H54 (cell line): ENCODE data around the gene NFAM1.

Source experiments
- DNase-seq: peaks from one replicate; pipeline ENCODE4 v3.0.0; 2011; ENCODE audit warnings: low spot score, mixed read lengths; ENCODE audit not compliant: insufficient read length
- FAIRE-seq: peaks from 3 replicates; lab custom pipeline; 2011; peaks lifted over from hg19 to GRCh38; lab: Jason Lieb, UNC
- POLR2A ChIP-seq: IDR thresholded peaks from 2 replicates; pipeline ENCODE4 v1.6.1; 2011; ENCODE audit warnings: low read depth, mild to moderate bottlenecking, low read length

Gene NFAM1

DNA sequence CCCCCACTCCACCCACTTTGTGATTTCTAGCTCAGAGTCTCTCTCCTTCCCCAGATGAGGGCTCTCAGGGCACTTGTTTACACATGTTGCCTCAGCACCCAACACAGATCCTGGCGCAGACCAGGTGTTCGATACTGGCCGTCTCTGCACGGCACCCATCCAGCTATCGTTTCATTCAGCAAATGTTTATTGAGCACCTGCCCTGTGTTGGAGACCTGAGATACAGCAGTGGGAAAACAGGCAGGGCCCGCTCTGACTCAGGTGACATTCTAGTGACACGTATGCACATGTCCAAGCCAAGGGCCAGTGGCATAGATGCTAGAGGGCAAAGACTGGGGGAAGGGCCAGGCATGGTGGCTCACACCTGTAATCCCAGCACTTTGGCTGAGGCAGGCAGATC is 71.9 kb downstream of the NFAM1 start:
- no peak for FAIRE-seq
- no peak for TF ChIP-seq POLR2A
- no peak for DNase-seq

DNA sequence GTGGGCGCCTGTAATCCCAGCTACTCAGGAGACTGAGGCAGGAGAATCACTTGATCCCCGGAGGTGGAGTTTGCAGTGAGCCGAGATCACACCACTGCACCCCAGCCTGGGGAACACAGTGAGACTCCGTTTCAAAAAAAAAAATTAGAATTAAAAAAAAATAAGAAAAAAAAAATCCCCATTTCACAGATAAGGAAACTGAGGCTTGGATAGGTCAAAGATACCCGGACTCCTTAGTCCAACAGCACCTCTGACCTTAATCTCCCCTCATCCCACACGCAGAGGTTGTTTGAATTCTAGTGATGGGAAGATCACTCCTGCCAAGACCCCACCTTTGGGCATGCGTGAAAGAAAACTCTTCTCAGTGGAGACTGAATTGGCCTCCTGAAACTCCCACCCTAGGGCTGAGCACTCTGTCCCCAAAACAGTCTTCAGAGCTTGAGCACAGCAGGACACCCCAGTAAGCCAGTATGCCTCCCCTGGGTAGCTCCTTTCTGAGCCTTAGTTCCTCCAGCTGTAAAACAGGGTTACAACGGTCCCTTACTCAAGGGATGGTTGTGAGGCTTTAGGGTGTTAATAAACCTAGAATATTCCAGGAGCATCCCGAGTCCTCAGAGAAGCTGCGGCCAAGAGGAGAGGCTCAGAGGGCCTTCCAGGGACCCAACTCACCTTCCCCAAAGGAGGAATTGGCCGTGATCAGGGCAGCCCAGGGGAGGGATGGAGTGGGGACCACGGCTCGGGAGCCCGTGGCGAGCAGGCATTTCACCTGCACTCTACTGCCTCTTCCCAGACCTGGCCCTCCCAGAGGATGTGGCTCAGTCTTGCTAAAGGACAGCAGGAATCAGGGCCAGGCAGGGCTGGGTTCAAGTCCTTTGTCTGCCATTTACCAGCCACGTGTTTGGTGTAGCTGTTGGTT is 73.3 kb downstream of the NFAM1 start:
- TF ChIP-seq POLR2A = no peak
- DNase-seq = no peak
- FAIRE-seq = no peak

DNA sequence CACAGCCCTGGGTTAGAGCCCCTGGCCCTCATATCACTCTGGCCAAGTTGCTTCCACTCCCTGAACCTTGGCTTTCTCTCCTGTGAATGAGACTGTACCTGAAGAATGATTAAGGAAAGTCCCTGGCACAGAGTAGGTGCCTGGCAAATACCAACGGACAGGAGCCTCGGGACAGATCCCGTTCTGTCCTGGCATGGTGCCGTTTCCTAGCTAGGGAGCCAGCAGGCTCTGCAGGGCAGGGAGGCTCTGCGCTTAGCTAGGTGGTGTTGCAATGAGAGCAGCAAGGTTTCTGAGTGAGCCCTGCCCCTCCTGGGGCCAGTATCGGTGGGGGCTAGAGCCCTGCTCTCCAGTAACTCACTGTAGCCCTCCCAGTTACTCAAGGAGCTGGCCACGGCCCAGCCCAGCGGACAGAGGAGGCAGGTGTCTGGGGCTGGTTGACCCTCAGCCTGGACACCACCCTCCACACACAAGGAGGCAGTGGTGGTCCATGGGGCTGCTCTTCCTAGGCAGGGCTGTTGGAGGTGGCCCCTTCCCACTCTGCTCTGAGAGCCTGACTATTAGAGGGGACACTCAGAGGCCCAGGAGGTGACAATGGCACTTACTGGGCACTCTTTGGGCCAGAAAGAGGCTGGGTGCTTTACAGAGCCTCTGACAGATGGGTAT is 74.4 kb downstream of the NFAM1 start:
- no peak for TF ChIP-seq POLR2A
- DNase-seq (no peak), FAIRE-seq (no peak)

DNA sequence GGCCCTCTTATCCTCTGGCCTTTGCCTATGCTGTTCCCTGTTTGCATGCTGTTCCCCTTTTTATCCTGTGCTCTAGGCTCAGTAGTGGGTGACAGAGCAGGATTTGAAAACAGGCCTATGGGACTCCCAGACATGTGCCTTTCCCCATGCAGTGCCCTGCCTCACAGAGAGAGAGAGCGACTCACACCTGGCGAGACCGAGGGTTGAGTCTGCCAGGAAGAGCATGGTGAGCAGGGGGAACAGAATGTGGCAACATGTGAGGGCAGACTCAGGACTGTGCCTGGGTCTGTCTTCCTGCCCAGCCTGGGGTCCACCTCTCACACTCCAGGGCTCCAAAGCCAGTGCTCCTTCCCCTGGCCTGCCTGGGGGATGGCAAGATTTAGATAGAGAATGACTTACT is 75.0 kb downstream of the NFAM1 start:
- FAIRE-seq (no peak), DNase-seq (no peak)
- no peak for TF ChIP-seq POLR2A

DNA sequence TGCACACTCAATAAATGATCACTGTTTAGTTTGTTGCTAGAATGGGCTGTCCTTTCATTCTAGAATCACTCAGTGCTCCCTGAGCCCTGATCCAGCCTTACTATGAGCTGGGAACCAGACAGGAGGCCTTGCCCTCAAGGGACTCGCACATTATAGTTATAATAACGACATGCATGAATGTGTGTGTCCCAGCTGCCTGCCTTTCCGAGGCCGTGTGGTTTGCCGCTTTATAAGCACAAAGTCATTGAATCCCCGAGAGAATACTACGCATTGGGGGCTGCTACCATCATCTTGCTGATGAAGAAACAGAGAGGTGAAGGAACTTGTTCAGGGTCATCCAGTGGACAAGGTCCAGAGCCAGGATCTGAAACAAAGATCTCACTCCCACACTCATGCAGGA is 75.7 kb downstream of the NFAM1 start:
- DNase-seq (no peak), FAIRE-seq (no peak)
- TF ChIP-seq POLR2A = no peak

DNA sequence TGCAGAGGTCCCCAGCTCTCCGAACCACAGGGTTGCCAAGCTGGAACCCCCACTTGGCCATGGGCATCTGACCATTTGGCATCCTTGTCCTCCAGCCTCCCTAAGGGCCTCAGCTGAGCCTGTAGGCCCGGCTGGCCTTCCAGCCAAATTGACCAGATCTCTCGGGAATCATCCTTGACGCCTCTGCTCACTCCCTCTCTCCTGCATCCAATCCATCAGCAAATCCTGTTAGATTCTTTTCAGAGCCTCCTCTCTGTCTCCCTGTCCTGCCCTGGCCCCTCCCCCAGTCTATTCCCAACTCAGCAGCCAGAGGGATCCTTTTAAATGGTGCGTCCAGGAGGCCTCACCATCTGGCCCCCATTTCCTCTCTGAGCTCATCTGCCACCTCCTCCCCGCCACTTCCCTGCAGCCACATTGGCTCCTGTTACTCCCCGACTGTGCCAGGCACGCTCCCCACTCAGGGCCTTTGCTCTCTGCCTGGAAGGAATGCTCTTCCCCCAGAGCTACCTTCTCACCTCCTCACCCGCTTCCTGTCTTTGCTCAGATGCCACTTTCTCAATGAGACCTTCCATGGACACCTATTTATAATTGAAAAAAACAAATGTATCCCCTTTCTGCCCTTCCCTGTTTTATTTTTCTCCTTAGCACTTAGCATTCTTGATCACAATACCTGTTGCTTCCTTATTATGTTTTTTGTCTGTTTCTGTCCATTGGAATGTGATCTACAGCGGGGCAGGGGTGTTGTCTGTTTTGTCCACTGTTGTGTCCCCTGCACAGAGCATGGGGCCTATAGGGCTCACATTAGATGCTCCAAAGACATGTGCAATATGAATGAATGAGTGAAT is 78.1 kb downstream of the NFAM1 start:
- DNase-seq (no peak), FAIRE-seq (no peak)
- TF ChIP-seq POLR2A = no peak

DNA sequence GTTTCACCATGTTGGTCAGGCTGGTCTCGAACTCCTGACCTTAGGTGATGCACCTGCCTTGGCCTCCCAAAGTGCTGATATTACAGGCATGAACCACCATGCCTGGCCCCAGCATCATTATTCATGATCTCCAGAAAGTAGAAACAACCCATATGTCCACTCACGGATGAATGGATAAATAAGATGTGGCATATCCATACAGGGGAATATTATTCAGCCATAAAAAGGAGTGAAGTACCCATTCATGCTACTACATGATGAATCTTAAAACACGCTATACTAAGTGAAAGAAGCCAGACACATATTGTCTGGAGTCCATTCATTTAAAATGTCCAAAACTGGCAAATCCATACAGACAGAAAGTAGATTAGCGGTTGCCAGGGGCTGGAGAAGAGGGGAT is 81.8 kb downstream of the NFAM1 start:
- TF ChIP-seq POLR2A = no peak

DNA sequence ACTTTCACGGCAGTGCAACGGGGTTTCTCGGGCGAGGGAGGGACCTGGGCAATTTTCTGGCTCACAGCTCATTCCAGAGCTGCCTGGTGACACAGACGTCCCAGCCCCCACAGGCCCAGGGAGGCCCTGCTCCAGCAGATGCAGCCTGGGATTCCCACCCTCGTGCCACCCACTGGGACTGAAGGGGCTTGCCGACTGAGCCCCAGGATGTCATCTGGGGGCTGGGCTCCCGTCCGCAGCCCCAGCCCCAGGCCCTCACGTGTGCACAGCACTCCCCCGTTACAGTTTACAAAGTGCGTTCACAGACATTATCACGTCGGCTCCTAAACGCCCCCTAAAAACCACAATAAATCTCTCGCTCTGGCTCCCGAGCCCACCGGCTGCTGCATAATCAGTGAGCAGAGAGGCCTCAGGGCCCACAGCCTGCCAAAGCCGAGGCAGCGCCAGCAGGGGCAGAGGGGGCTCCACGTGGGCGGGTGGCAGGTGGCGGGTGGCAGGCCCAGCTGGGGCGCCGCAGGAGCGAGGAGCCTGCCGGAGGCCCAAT is 84.8 kb downstream of the NFAM1 start:
- DNase-seq = no peak
- no peak for TF ChIP-seq POLR2A
- no peak for FAIRE-seq

More for the DNA sequence above, 81.8 kb downstream of the NFAM1 start:
- FAIRE-seq = no peak
- no peak for DNase-seq

DNA sequence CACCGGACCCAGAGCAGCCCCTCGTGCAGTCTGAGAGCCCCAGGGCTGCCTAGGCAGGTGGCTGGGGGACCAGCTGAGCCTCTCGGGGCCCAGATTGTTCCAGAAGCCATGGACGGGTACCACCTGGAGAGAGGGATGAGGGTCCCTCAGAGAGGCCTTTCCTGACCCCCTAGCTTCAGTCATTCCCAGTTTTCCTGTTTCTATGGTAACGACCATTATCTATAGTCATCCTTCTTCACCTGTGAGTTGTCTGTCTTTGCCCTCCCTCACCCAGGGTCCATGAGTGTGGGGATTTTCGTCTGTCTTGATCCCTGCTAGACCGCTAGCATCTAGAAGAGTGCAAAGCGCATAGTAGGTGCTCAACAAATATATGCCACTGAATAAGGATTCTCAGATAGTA is 85.5 kb downstream of the NFAM1 start:
- no peak for TF ChIP-seq POLR2A
- DNase-seq (no peak), FAIRE-seq (no peak)

DNA sequence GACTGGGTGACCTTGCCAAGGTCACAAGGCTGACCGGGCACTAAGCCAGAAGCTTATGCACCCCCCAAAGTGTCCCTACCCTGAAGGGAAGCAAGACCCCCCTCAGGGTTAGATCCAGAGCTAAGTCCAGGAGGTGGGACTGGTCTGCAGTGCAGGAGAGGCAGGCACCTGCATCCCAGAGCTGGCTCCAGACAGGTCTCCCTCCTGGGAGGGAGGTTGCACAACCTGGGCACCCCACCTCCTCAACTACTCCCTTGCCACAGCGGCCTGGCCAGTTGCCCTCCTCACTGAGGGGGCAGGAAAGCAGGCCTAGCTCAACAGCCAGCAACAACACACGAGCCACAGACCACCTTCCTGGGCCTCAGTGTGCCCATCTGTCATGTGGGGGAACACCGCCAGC is 86.7 kb downstream of the NFAM1 start:
- TF ChIP-seq POLR2A = no peak
- no peak for FAIRE-seq
- DNase-seq = no peak

DNA sequence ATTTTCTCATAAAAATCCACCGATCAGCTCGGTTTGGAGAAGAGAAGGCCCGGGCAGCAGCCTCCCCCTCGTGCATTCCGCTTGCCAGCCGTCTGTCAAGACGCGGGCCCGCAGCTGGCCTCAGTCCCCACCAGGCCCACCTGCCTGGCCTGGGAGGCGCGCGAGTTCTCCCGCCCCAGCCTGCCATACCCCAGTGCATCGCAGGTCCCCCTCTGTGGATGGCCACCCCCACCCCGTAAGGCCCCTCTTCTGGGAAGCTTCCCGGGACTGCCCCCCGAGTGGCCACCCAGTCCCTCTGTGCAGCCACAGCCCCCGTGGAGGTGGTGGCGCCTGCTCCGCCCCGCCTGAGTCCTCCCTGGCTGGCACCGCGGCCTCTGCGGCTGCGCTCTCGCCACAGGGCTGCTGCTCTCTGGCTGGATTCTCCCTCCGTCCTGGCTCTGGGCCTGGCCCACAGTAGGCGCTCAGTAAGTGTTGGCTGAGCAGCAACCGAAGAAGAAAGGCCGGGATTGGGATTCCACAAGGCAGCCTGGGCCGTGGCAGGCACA is 87.8 kb downstream of the NFAM1 start:
- TF ChIP-seq POLR2A = peak; percentile 11; the same call in 1 of the 2 replicates
- no peak for DNase-seq
- FAIRE-seq = no peak

DNA sequence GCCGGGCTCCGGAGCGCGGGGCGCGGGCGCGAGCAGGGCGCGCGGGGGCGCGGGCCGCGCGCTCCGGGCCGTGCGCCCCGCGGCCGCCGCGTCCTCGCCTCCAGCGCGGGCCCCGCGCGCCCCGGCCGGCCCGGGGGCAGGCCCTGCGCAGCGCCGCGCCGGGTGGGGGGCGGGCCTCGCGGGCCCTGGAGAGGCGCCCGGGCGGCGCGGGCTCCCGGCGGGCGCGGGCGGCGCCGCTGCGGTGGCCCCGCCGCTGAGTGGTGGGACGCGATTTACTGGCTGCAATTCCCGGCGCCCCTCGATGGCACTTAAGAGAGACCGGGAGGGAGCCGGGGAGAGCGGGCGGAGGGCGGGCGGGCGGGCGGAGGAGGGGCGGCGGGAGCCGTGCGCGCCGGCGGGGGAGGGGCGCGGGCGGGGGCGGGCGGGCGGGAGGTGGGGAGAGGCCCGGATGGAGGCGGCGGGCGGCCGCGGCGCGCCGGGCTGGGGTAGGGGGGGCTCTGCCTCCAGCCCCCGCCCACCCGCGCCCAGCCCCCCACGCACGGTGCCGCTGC is 88.6 kb downstream of the NFAM1 start:
- no peak for TF ChIP-seq POLR2A
- DNase-seq (peak; percentile 45), FAIRE-seq (no peak)

DNA sequence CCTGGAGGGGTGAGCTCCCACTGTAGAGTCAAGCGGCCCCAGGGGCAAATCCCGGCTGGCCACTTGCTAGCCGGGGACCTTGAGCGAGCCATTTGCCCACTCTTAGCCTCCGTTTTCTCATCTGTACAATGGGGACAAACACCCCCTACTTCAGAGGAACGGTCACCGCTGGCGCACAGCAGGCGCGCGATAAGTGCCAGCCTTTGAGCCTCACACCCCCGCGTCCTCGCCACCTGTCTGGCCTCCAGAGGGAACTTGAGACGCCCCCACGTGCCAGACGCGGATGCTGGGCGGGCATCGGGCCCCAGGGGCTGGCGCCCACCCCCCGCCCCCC is 89.1 kb downstream of the NFAM1 start:
- FAIRE-seq = no peak
- DNase-seq = no peak
- TF ChIP-seq POLR2A = no peak
